ENCODE results near the gene TP53BP2.

GRCh38 chr1:223763881-223764280 lies 81.9 kb downstream of the TP53BP2 start:
- no peak for TF ChIP-seq CTCF (IDR thresholded peaks at IDR 0.05; ENCODE audit: insufficient read depth, low read length)
- TF ChIP-seq GABPA (IDR thresholded peaks at IDR 0.05; ENCODE audit: low read depth), result no peak
- no peak for TF ChIP-seq REST (IDR thresholded peaks at IDR 0.05; ENCODE audit: insufficient replicate concordance, low read depth)
